Breast epithelium (tissue), 4 donors: ENCODE measurements around the gene ZNF593. TPM values are rescaled to one million over a fixed set of nuclear protein-coding genes. Genes with fewer than 3 reads are reported as not detected.

ENCODE experiments used
- DNase-seq, 2 donors: peaks; one replicate each; pipeline ENCODE4 v3.0.0-alpha.2; 2019; ENCODE audit warnings: low spot score in 2 of 2
- H3K27ac ChIP-seq, 2 donors: fragments of 200-600 bp; sonication (generic) in 1 of 2; one replicate each; pipeline ENCODE4 v1.5.1; 2016 to 2019; ENCODE audit warnings: mild to moderate bottlenecking in 1 of 2
- H3K27me3 ChIP-seq, 2 donors: fragments of 200-600 bp; sonication (generic) in 1 of 2; one replicate each; pipeline versions ENCODE4 v1.5.1 to v1.6.0; 2017 to 2019; ENCODE audit warnings: control low read depth in 1 of 2, mild to moderate bottlenecking in 1 of 2
- H3K36me3 ChIP-seq: fragments of 200-600 bp; one replicate; pipeline ENCODE4 v1.5.1; 2019
- H3K4me1 ChIP-seq, 2 donors: fragments of 200-600 bp; sonication (generic); one replicate each; pipeline ENCODE4 v1.5.1; 2016 to 2019; ENCODE audit warnings: control low read depth in 1 of 2
- H3K4me3 ChIP-seq, 3 donors: fragments of 200-600 bp; sonication (generic); 1 replicate in 2 of 3; 2 replicates in 1 of 3; pipeline ENCODE4 v1.5.1; 2016 to 2019; ENCODE audit warnings: mild to moderate bottlenecking in 3 of 3, moderate library complexity in 2 of 3
- H3K9me3 ChIP-seq, 2 donors: fragments of 200-600 bp; sonication (generic) in 1 of 2; one replicate each; pipeline ENCODE4 v1.5.1; 2016 to 2019; ENCODE audit warnings: control low read depth in 1 of 2
- CTCF ChIP-seq, 3 donors: fragments of 450-650 bp; IDR thresholded peaks; one replicate each; pipeline ENCODE4 v1.5.1; 2016 to 2017; ENCODE audit warnings: antibody characterized with exemption in 3 of 3, mild to moderate bottlenecking in 3 of 3, moderate library complexity in 3 of 3
- POLR2A ChIP-seq: fragments of 450-650 bp; IDR thresholded peaks from one replicate; pipeline ENCODE4 v1.6.1; 2016; ENCODE audit warnings: antibody characterized with exemption, mild to moderate bottlenecking, moderate library complexity
- POLR2AphosphoS5 ChIP-seq, 3 donors: sonication (generic); formaldehyde crosslinking; IDR thresholded peaks; one replicate each; pipeline ENCODE4 v1.6.1; 2017; ENCODE audit warnings: antibody characterized with exemption in 3 of 3
- intact Hi-C: fragments of 100-400 bp; cut with DNase I; formaldehyde crosslinking; loops from one replicate; pipeline ENCODE4 v1.15.1; 2023; ENCODE audit warnings: low total_unique reads
- total RNA-seq, 3 donors: library from RNA; depleted of rRNA; stranded (reverse); fragments of >200 nt; gene quantifications; one replicate each; pipeline ENCODE4 v1.1.0, GENCODE V29; 2016

ZNF593 gene
- total RNA-seq, 3 donors from 2014 or later, result 26.4 to 39.7 (median 31.9) TPM

- peak within 1 kb of the TSS in 1 of 2 donors; percentile 87 for H3K27ac ChIP-seq
- no peak for TF ChIP-seq POLR2AphosphoS5 (IDR thresholded peaks at IDR 0.05)
- TF ChIP-seq CTCF (IDR thresholded peaks at IDR 0.05), result no peak
- TF ChIP-seq POLR2A, result no peak
- no peaks in the 10 kb centered on the region for H3K4me1 ChIP-seq
- H3K36me3 ChIP-seq, result no peaks in the 10 kb centered on the region
- intact Hi-C loops, result no loop called here
- no peaks in the 10 kb centered on the region for H3K27me3 ChIP-seq
- no peaks in the 10 kb centered on the region for H3K9me3 ChIP-seq
- no peak for DNase-seq
- H3K4me3 ChIP-seq, result peak within 1 kb of the TSS; percentile 76 to 89 (median 80)
These were observed 1.7 kb downstream of the ZNF593 start, which contains the start of gene ZNF593OS for GRCh38 chr1:26171084-26172072. TSS of gene ZNF593OS (minus strand) at chr1:26171832. CDS start at chr1:26171661, 171 bp downstream.

- TF ChIP-seq CTCF (IDR thresholded peaks at IDR 0.05), result no peak
- Histone ChIP-seq H3K36me3 (no peaks in the 10 kb centered on the region), H3K9me3 (no peaks in the 10 kb centered on the region), H3K4me3 (no peak overlapping the region), H3K27ac (no peak overlapping the region), H3K4me1 (no peaks in the 10 kb centered on the region), H3K27me3 (no peaks in the 10 kb centered on the region)
- DNase-seq, result no peak
- intact Hi-C loops, result loop anchor here (5.0 kb wide), 1 partner anchor 1103 kb away; no protein-coding TSS in a partner anchor
These were observed 5.6 kb downstream of the ZNF593 start for GRCh38 chr1:26175346-26175745.

- no peaks in the 10 kb centered on the region for H3K27me3 ChIP-seq
- intact Hi-C loops, result loop anchor here (5.0 kb wide), 1 partner anchor 1105 kb away; no protein-coding TSS in a partner anchor
- no peaks in the 10 kb centered on the region for H3K4me1 ChIP-seq
- no peaks in the 10 kb centered on the region for H3K36me3 ChIP-seq
- DNase-seq, result peak; percentile 82 to 85
- H3K4me3 ChIP-seq, result peak within 1 kb of the TSS in 2 of 3 donors; percentile 61
- peak in 1 of 3 donors; percentile 15 for TF ChIP-seq POLR2AphosphoS5 (IDR thresholded peaks at IDR 0.05)
- no peak for TF ChIP-seq CTCF (IDR thresholded peaks at IDR 0.05)
- H3K9me3 ChIP-seq, result no peaks in the 10 kb centered on the region
- peak within 1 kb of the TSS; percentile 59 to 78 for H3K27ac ChIP-seq
These were observed 7.5 kb downstream of the ZNF593 start, which contains the start of gene CNKSR1 for GRCh38 chr1:26177182-26177684. TSS of gene CNKSR1 (plus strand) at chr1:26177491. CDS start at chr1:26177548, 57 bp downstream.

- no peaks in the 10 kb centered on the region for H3K27me3 ChIP-seq
- H3K9me3 ChIP-seq, result no peaks in the 10 kb centered on the region
- no peak overlapping the region for H3K27ac ChIP-seq
- H3K4me3 ChIP-seq, result no peak overlapping the region
- DNase-seq, result no peak
- intact Hi-C loops, result no loop called here
- H3K4me1 ChIP-seq, result no peaks in the 10 kb centered on the region
- no peaks in the 10 kb centered on the region for H3K36me3 ChIP-seq
- TF ChIP-seq POLR2AphosphoS5 (IDR thresholded peaks at IDR 0.05), result no peak
- TF ChIP-seq CTCF (IDR thresholded peaks at IDR 0.05), result no peak
- TF ChIP-seq POLR2A, result no peak
These were observed 10.3 kb downstream of the ZNF593 start for GRCh38 chr1:26180010-26180506.
